ENCODE results near the gene BHMT.
"Not testable (repeated sequence)": the region's sequence is repeated elsewhere in the genome, so short reads cannot be mapped to it uniquely, and the experiment has no call there.

The BHMT gene

DNA sequence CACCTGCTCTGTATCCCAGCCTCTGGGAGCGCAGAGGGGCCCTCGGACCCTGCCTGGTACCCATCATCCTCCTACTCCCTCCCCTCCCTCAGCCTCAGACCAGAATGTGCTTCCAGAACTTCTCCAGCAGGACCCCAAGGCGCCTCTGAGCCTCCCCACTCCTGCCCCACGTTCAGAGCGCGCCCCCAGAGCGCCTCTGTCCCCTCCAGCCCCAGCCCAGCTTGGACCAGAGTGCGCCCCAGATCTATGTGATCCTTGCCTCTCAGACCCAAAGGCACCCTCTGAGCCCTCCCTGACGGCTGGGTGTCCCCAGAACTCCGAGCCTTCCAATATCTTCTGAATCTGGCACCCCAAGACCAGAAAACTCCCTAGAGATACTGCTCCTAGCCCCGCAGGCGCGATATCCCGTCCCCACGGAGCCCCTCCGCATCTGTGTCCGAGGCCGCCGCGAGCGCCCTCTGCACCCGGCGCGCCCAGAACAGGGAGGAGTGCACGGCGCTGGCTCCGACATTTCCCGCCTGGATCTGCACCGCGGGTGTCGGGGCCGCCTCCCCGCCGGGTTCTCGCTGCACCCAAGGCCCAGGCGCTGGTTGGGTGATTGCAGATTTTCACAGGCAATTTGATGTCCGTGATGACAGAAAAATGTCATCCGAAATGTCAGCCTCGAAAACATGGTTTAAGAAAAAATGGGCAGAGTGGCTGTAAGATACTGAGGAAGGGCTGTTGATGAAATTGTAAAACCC is 522 bp downstream of the BHMT start:
- no peak for DNase-seq

DNA sequence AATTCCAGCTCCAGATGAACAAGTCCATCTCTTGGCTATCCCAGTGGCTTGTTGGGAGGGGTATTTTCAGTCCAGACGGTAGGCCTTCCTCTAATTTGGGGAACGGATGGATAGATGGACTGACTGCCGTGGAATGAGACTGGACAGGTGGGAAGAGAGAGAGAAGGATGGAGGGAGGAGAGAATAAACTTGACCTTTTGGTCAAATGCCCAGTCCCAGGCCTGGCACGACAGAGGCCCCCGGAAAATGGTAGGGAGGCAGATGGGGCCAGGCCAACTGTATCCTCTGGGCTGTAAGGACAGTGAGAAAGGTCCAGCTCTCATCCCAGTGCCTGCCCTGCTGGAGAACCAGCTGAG is 1.1 kb downstream of the BHMT start:
- DNase-seq: no peak

DNA sequence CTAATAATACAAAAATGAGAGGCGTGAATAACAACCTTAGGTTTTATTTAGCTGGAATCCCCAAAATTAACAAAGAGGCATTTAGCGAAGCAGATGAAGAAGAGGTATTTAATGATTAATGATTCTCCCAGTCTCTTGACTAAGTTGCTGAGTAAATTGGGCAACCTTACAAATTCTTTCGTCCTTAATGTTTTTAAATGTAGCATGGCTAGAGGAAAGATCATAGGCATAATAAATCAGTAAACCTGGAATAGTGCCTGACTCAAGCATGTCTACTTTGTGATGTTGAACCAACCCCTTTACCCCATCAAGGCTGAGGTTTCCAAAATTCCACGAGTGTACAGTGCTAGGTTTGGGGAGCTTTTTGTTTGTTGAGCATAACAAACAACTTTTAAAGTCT is 7.9 kb downstream of the BHMT start:
- no peak for DNase-seq

DNA sequence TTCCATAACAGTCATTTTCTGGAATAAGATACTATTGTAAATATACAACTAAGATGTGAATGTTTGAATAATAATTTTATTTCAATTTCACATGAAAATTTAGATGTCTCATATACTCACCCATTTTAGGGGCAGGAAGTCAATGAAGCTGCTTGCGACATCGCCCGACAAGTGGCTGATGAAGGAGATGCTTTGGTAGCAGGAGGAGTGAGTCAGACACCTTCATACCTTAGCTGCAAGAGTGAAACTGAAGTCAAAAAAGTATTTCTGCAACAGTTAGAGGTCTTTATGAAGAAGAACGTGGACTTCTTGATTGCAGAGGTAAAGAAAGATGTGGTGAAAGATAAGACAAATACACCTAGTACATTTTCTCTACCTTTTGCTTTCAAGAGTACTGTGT is 8.6 kb downstream of the BHMT start:
- DNase-seq: no peak

- no peak for DNase-seq
Observed at GRCh38 chr5:79122973-79123372, 11.4 kb downstream of the BHMT start.

- DNase-seq: no peak
Observed at GRCh38 chr5:79124607-79125006, 13.0 kb downstream of the BHMT start.

DNA sequence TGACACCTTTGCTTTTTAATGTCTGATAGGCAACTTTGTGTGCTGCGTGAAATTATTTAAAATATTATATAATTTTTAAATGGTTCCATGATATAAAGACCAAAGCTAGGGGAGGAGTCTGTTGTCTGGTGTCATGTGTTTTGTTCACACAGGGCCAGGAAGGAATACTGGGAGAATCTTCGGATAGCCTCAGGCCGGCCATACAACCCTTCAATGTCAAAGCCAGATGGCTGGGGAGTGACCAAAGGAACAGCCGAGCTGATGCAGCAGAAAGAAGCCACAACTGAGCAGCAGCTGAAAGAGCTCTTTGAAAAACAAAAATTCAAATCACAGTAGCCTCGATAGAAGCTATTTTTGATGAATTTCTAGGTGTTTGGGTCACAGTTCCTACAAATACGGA is 19.2 kb downstream of the BHMT start:
- no peak for DNase-seq

DNA sequence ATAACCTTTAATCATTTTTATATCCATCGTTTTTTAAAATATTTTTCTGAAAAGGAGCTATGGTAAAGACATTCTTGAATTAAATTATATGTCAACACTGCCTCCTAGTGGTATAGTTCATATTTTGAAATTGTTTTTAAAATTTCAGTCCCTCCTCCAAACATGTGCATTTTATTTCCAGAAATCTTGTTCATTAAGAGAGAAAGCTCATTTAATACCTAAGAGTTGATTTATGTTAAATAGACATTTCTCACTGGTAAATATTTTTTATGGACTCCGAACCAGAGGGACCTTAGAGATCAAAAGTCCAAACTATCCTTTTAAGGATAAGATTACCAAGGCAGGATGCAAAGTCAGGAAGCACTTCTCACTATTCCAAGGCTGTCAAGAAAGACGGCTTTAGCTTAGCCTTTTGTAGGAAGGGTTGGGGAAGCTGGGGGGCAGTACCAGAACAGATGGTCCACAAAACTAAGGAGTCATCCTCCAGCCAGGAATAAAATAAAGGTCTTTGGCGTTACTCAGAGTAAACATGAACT is 21.6 kb downstream of the BHMT start:
- no peak for DNase-seq

GRCh38 chr5:79133657-79134451 is 22.2 kb downstream of the BHMT start:
- DNase-seq: peak in 51 of 58 donors; percentile 2 to 68 (median 22)

DNA sequence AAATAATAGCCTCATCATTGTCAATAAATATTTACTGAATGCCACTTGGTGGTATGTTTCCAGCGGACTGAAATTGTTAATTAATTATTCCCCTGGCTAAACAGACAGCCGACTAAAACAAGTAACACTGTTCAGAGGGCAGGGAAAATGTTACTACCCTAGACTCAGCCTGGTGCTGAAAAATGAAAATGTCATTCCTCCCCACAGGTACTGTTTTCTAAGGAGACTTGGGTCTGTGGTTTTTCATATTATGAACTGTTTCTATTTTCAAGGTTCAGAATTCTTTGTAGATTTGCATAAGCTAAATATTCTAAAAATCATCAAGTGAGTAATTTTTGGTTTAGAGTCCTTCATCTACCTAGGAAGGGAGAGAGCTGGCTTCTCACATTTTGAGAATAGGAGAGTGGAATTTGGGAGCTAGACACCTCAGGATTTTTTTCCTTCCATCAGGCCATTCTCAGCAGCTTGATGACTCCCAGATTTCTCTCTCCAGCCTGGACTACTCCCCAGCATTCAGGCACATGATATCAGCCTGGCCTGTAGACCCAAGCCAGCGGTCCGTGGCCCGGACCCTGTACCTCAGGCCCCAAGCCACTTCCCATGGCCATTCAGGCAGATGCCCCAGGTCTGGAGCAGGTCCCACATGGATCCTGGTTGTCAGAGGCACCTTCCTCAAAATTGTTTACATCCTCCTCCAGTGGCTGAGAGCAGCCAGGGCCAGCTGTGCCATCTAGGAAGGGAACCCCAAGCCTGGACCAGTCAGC is 24.4 kb downstream of the BHMT start:
- DNase-seq: no peak

GRCh38 chr5:79136618-79137017 is 25.0 kb downstream of the BHMT start:
- DNase-seq: no peak

GRCh38 chr5:79140553-79140952 is 28.9 kb downstream of the BHMT start:
- no peak for DNase-seq

GRCh38 chr5:79143684-79144379 is 32.2 kb downstream of the BHMT start:
- peak in 1 of 58 donors; percentile 15 for DNase-seq

DNA sequence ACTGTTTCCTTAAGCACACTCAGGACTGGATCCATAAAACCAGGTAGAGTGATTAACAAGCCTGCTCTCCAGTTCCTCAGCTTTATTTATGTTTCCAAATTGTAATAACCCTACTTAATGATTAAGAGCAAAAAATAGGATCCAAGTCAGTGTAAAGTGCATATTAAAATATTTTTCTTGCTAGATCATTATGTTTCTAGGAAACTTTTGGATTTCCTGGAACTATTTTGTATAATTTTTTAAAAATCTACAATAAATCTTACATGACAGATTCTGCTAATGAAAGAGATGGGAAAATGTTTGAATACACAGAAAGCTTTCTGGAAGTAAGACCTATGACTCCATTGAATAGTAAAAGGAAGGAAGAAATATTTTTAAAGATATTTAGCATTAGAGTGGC is 35.5 kb downstream of the BHMT start:
- DNase-seq: no peak

GRCh38 chr5:79149433-79149832 is 37.8 kb downstream of the BHMT start:
- no peak for DNase-seq

DNA sequence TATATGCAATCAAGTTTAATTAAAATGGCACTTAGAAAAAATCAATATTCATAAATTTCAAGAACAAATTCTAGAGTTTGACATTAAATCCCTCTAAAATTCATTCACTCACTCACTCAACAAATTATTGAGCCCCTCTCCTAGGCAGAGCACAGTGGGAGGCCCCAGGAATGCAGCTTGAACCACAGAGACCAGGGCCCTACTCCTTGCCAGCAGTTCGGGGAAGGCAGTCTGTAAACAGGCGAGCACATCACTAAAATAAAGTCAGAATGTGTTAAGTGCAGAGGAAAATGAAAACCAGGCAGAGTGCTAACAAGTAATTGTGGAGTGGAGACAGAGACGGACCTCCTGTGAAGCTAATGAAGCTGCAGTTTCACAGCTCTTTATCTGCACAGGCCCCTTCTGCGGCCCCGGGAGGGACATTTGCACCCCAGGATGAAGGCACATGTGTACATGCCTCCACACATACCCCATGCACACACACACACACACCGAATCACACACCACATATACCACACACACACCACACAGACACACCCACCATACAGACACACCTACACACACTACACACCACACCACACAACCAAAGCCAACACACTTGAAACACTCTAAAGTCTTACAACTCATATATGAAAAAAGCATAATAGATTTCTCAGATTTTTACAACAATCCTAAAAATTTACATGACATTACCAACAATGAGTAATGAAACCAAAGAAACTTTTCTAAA is 40.5 kb downstream of the BHMT start:
- no peak for DNase-seq

DNA sequence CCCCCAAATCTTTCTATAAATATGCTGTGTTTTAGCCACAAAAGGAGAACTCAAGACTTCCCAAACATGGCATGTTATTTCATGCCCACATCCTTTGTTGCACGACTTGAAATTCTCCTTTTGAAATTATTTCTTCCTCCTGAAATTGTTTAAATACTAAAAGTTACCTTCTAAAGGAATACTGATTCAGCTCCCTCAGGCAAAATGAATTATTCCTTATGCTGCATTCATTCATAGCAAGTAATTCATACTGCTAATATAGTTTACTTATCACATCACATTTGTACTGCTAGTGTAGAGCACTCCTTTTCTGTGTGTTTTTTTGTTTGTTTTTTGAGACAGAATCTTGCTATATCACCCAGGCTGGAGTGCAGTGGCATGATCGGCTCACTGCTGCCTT is 45.7 kb downstream of the BHMT start:
- no peak for DNase-seq

DNA sequence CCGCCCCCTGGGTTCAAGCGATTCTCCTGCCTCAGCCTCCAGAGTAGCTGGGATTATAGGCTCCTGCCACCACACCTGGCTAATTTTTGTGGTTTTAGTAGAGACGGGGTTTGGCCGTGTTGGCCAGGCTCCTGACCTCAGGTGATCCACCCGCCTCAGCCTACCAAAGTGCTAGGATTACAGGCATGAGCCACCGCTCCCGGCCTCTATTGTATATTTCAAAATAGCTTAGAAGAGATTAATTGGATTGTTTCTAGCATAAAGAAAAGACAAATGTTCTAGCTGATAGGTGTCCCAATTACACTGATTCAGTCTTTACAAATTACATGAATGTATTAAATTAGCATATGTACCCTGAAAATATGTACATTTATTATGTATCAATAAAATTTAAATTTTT is 50.0 kb downstream of the BHMT start:
- DNase-seq: not testable (repeated sequence)

DNA sequence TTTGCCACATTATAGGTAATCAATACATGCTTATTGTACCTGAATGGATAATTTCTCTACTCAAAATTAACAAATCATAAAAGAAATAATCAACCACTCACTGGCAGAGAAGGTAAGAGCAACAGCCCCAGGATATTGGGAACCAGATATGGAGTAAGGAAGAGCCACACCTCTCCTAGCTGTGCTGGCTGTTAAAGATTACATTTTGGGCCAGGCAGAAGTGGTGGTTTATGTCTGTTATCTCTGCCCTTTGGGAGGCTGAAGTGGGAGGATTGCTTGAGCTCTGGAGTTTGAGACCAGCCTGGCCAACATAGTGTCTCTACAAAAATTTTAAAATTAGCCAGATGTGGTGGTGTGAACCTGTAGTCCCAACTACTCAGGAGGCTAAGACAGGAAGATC is 56.4 kb downstream of the BHMT start:
- DNase-seq: no peak

GRCh38 chr5:79170661-79171060 is 59.1 kb downstream of the BHMT start:
- no peak for DNase-seq
